ENCODE data around the gene ZNF268.

DNA sequence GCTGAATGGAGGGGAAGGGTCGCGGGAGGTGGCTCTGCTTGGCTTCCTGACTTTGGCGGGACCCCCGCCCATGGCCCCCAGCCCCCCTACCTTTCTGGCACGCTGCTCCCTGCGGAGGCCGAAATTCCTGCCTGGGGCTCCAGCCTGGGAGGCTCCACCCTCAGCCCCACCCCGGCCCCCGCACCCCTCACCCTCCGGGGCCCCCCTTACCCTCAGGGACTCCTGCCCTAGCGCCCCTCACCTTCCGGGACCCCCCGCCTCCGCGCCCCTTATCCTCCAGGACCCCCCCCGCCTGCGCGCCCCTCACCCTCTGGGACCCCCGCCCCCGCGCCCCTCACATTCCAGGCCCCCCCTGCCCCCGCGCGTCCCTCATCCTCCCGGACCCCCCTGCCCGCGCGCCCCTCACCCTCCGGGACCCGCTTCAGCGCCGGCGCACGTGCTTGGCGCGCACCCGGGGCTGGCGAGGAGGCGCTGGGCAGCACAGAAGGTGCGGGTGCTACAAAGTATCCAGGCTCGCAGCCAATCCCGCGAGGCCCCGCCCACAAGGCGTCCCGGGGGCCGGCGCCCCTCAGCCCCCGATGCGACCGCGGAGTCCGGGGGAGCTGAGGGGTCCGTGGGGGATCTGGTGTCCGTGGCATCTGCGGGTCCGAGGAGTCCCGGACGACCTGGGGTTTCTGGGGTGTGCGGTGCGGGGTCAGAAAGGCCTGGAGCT, 54.3 kb downstream of the ZNF268 start, which contains the start of gene ANHX:
- no peak for TF ChIP-seq POLR2A (IDR thresholded peaks at IDR 0.05)
- TF ChIP-seq, protein P1, sequence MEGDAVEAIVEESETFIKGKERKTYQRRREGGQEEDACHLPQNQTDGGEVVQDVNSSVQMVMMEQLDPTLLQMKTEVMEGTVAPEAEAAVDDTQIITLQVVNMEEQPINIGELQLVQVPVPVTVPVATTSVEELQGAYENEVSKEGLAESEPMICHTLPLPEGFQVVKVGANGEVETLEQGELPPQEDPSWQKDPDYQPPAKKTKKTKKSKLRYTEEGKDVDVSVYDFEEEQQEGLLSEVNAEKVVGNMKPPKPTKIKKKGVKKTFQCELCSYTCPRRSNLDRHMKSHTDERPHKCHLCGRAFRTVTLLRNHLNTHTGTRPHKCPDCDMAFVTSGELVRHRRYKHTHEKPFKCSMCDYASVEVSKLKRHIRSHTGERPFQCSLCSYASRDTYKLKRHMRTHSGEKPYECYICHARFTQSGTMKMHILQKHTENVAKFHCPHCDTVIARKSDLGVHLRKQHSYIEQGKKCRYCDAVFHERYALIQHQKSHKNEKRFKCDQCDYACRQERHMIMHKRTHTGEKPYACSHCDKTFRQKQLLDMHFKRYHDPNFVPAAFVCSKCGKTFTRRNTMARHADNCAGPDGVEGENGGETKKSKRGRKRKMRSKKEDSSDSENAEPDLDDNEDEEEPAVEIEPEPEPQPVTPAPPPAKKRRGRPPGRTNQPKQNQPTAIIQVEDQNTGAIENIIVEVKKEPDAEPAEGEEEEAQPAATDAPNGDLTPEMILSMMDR (IDR thresholded peaks at IDR 0.05) = no peak
